Stimulated activated CD8-positive, alpha-beta memory T cell treated with anti-CD3 and anti-CD28 coated beads, Interleukin-7, amount 100 ng/mL, for 4 hours (primary cell): ENCODE data around the gene LBH.

Experiments
- DNase-seq, 2 donors: peaks; one replicate each; pipeline ENCODE4 v3.0.0-alpha.2; 2020; ENCODE audit warnings: low read depth in 2 of 2

The LBH gene

DNA sequence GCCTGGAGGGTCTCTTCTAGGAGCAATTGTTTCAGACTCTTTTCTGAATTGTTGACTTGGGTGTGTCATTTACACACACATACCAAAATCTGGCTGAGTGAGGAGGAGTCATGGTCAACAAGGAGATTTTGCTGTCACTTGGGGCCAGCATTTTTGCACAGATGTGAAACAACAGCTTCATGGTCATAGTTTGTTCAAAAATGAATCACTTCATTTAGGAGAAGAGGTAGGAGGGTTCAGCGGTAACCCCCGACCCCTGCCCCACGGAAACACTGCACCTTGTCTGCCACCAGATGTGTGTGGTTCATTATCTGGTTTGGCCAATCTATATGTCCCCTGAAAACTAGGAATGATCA, 42.2 kb downstream of the LBH start:
- no peak for DNase-seq

DNA sequence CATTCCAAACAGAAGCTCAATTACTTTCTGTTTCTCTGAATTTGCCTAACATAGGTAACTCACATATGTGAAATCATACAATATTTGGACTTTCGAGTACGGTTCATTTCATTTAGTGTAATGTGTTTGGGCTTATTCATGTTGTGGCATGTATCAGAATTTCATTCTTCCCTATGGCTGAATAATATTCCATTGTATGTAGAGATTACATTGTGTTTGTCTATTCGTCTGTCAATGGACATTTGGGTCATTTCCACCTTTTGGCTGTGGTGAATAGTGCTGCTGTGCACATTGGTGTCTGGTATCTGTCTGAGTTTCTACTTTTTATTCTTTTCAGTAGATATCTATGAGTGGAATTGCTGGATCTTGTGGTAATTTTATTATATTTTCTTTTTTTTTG, 43.9 kb downstream of the LBH start:
- no peak for DNase-seq

DNA sequence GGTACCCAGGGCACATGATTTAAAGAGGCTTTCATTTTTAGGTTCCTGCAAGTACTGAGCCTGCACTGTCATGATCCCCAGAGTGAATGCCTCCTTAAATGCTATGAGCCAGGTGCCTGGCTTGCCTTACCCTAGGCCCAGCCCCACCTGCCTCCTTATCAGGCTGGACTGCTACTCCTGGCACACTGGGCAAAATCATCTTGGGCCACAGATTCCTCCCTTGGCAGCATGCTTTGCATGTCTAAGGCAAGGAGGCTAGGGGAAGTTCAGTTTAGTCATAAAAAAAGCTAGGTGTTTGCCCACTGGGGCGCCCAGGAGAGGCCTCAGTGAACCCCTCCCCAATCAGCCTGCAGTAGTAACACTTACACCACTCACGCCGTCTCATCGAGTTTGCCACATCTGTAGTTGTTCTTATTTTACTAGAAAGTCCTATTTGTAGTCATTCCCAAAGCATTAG, 45.1 kb downstream of the LBH start:
- no peak for DNase-seq

DNA sequence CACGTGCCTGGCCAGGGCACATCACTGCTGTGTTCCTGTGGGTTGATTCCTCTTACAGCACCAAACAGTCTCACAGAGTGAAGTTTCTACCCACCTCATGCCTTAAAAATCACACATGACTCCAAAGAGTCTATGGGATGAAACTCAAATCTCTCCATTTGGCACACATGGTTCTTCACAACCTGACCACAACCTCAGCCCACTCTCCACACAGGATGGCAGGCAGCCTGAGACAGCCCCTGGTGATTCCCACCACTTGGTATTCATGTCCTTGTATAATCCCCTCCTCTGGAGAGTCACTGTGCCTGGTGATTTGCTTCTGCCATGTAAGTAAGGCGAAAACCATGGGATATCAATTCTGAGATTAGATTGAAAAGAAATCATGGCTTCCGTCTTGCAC, 46.2 kb downstream of the LBH start:
- DNase-seq = no peak

DNA sequence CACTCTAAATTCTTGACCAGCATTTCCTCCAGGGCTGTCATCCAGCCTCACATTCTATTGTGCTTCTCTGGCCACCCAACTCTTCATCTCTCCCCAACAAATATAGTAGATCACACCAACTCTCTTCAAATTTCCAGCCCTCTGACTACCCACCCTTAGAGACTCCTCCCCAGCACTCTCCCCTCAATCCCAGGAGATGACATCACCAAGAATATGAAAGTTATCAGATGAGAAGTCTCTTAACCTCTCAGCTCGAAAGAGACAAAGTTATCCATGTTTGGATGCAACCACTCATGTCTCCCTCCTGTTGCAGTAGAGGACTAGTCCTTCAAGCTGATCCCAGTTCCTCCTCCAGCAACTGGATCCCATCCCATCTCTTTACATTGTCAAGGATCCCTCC, 47.1 kb downstream of the LBH start:
- DNase-seq = no peak

DNA sequence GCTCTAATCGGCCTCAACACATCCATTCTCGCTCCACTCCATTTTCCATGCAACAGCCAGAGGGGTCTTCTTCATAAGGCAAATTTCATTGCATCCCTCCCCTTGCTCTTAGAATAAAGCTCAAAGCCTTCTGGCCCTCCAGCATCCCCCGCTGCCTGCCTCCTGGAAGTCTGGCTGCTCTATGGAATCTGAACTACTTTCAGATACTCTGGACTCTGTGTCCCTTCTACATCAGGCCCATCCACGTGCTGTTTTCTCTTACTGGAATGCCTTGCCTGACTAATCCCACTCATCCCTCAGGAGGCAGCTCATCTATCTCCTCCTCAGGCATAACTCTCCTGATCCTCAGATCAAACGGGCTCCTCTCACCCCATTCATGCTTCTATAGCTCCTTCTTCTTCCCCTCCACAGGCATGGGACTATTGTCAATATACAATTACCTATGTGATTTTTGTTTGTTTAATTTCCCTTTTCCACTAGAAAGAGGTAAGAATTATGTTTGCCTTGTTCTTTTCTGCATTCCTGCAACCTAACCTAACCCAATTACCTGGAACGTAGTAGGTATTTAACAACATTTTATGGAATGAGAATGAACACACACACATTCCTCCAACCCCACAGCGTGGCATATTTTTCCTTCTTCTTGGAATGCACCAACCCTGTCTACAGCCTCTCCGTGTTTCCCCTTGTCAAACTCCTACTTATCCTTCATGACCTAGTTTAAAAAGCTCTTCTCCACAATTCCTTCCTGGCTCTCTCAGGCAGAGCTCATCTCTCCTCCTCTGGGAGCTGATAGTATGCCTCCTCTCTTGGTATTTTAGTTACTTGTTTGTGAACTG, 49.5 kb downstream of the LBH start:
- DNase-seq = no peak

DNA sequence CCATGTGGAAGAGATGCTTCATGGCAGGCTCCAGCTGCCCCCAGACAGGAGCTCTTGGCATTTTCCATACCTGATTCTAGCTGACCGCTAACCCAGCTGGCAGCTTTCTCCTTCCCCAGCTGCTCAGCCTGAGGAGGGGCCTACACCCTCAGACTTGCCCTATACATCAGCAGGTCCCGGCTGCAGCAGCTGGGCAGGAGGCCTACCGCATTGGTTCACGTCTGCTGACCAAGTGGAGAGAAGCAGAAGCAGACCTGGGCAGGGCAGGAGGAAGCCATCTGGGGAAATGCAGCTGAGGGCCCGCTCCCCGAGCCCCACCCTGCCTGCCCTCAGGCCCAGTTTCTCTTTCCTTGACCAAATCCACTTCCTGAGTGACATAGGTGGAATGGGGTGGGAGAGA, 50.7 kb downstream of the LBH start:
- no peak for DNase-seq

GRCh38 chr2:30282721-30283120, 51.4 kb downstream of the LBH start:
- DNase-seq = no peak

DNA sequence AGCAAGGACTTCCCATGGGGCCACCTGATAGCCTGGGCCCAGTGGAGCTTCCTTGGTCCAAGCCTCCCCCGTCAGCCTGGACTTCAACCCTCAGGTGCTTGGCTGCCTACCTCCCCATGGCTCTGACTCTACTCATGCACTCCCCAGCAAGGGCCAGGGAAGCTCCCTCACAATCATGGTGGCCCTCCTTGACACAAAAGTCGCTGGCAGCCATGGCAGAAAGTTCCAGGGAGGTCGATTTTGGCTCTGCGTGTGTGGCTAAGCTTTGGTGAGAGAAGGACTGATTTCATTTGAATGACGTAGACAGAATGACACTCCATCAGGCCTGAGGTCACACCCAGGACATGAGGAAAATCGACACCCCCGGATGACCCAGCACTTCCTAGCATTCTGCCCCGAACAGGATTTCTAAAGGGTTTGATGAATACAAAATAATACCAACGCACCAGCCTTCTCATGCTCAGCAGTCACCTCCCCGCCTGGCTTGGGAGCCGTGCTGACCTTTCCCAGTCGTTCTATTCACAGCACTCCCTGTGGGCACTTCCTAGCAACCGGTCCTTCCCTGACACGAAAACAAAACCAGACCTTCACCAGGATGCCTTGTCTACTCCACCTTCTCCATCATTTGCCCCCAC, 52.7 kb downstream of the LBH start:
- no peak for DNase-seq

- DNase-seq = no peak
Observed at GRCh38 chr2:30285758-30286157, 54.4 kb downstream of the LBH start.

DNA sequence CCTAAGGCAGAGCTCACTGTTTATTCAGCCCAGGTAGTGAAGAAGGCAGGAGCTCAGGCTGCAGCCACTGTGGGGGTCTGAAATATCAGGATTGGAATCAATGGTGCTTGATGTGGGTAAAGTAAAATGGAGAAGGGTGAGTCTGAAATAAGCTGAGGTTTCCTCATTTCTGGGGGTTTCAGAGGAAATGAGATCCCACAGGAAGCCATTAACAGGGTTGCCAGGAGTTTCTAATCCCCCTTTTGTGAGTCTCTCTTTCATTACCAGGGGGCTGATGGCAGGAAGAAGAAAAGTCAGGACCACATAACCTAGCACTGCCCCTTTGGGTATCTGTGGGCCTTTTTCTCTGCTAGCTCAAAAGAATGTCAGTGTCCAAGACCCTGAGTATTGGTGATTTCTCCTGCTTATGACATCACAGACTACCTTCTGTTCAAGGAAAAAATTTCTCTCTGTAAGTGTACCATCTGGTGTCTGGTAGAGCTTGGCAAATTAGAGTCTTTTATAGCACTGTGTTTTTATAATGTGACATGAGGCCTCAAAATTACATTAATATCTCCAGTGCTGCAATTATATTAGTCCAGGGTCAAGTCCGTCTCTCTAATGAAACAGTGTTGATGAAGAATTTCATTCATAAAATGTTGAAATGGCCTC, 56.0 kb downstream of the LBH start:
- no peak for DNase-seq

DNA sequence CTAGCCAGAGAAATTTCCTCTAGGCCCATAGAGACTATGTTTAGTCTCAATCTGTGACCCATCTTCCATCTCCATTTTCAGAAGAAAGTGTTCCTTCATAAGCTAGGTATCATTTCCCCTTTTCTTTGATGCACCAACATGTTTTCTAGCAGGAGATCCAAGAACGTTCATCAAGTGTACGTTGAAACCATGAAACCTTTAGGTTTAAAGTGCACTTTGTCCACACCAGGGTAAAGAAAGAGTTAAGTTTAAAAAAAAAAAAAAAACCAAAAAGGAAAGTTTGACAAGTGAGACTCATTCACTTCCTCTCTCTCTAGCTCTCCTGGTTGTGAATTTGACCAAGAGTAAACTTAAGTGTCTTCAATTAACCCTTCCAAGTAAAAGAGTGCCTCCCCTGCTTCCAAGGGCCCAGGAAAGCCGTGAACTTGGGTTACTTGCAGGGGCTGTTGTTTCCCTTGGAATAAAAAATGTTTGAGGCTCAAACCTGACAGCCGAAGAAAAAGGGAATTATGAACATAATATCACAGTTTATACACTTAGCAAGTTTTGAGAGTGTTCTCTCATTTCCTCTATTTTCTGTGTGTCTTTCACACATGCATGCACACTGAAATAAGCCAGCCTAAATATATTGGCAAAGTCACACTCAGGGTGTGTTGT, 56.7 kb downstream of the LBH start:
- no peak for DNase-seq

- DNase-seq = no peak
Observed at GRCh38 chr2:30288561-30288960, 57.2 kb downstream of the LBH start.

DNA sequence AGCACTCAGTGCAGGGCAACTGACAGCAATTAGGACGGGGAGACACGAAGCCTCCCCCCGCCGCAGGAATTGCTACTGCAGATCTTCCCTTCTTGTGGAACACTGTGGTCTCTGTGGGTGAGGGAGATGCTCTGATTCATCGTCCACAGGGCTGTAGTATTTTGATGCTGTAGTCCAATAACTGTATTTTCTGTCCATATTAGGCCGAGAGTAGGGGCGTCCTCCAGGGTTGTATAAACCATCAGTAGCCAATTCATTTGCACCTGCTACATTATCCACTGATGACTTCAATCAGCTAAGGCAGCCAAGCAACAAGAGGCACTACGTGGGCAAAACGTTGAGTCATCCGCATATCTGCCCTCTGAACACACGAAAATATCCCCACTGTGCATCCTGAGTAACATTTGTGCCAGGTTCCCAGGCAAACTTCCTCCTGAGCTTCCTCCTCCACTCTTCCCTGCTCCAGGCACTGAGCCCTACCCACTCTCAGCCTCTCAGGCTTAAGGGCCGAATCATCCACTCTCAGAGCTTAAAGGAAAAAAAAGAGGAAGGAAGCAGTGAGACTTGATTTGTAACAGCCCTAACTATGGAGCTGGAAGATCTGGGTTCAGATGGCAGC, 62.1 kb downstream of the LBH start:
- DNase-seq = no peak

DNA sequence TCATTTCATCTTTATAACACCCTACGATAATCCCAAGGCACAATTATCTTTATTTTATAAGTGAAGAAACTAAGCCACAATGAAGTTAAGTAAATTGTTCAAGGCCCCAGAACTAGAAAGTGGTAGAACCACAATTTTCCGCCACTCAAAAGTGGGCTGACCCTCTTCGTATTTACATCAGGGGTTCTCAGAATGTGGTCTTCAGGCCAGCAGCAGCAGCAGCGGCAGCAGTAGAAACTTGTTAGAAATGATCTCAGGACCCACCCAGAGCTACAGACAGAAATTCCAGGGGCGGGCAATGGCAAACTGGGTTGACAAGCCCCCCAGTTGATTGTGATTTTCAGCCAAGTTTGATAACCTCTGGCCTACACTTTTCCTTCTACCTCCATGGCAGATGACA, 62.8 kb downstream of the LBH start:
- DNase-seq = no peak

GRCh38 chr2:30296496-30296895, 65.2 kb downstream of the LBH start:
- DNase-seq = no peak

DNA sequence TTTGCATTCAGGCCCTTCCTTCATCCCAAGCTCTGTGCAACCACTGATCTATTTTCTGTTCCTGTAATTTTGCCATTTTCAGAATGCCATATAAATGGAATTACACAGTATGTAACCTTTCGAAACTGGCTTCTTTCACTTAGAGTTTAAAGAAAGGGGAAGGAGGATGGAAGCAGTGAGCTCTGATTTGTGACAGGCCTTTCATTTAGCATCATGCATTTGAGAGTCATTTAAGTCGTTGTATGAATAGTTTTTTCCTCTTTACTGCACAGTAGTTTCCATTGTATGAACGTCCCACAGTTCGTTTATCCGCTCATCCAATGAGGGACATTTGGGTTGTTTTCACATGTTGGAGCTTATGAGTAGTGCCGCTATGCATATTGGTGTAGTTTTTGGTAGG, 67.0 kb downstream of the LBH start:
- no peak for DNase-seq

DNA sequence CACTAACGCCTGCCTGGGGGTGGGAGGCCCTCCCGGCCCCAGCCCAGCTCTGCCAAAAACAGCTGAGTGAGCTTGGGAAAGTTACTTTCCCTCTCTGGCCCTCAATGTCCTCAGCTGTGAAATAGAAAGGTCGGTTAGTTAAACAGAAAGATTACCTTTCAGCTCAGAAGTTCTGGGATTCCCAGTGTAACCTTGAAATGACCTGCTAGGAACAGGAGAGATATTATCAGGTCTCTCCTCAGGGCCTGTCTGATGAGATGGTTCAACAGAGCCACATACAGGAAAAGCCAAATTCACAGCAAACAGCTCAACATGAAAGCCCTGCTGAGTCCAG, 68.8 kb downstream of the LBH start:
- DNase-seq = no peak

DNA sequence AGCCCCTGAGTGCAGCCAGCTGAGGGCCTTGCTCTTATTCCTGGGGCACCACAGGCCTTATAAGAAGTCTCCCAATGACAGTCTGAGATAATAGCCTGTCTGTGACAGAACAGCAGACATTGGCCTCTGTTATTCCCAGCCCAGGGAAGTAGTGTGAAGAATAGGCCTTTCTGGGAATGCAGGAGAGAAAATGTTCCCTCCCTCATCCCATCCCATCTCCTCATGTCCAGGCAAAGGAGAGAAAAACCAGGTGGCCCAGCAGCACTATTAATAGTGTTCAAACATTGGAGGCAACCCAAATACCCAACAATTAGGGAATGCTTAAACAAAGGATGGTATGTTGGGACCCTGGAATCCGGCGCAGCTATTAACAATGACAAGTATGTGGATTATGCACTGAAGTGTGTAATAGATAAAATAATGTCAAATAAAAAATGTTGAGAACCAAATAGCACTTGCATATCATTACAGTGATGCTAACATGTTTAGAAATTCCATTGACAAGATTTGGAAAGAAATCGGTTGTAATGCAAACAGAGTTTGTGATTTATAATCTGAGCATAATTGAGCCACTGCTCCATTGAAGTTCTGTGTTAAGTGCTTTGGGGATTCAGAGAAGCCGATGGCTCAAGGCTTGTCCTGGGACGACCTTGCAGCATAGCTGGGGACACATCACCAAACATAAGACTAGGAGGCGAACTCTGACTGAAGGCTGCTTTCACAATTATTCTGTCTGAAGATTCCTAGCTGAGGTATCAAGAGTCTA, 69.3 kb downstream of the LBH start:
- no peak for DNase-seq

DNA sequence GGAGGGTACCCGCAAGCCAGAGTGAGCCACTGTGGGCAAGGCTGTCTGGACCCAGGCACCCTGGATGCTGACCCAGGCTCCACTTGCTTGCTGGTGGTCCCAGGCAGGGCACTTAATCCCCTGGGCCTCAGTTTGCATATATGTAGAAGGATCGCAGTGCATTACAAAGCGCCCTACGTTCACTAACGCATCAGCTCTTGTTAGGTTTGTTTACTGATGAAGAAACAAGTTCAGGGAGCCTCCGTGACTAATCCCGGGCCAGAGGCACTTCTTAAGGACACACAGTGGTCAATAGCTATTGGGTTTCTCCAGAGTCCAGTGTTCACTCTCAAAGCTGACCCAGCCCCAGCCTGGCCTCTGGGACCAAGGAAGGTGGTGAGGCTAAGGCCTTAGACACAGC, 70.2 kb downstream of the LBH start:
- no peak for DNase-seq

DNA sequence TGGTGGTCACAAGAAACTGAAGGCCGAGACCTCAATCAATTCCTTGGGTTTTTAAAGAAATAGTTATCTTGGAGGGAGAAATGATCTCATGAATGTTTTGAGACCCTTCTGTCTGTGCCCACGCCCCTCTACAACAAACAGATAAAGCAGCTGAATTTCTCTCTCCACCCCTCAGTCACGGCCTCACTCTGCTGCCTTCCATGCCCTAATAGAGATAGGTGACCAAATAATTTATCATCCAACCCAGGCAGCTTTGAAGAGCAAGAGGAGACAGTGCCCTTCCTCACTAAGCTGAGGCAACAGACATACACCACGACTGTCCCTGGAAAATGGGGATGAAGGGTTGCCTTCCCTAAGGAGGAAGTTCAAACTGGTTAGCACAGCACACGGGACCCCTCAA, 71.2 kb downstream of the LBH start:
- DNase-seq = no peak

GRCh38 chr2:30303095-30303494, 71.8 kb downstream of the LBH start:
- no peak for DNase-seq
